Measurements from ENCODE around the gene CMTM8. TPM values are rescaled to one million over a fixed set of nuclear protein-coding genes. Genes with fewer than 3 reads are reported as not detected.
"Not testable (repeated sequence)": the region's sequence is repeated elsewhere in the genome, so short reads cannot be mapped to it uniquely, and the experiment has no call there.

Gene CMTM8
- 1 to 10 TPM in 1 of 4 donors, under 1 TPM in 2, not detected in 1; 0.49 to 4.4 (median 0.81) TPM for total RNA-seq
- 1 to 10 TPM; 4.2 to 7.9 (median 4.4) TPM for polyA plus RNA-seq

- H3K27ac ChIP-seq, result peak within 1 kb of the TSS; percentile 18 to 51 (median 30)
- 0 to 1% methylated on average over 96 of the region's 96 CpGs for WGBS, 2 donors
- intact Hi-C loops (cut with DNase I), result no loop called here
- DNase-seq, result no peak
- peaks cover 0 to 18% (median 13%) of the 10 kb centered on the region in 4 donors for H3K4me1 ChIP-seq
- TF ChIP-seq EP300 (IDR thresholded peaks at IDR 0.05) (no peak), POLR2AphosphoS5 (IDR thresholded peaks at IDR 0.05) (no peak), POLR2A (IDR thresholded peaks at IDR 0.05) (peak in 1 of 2 donors; percentile 8)
- TF ChIP-seq, protein P1, sequence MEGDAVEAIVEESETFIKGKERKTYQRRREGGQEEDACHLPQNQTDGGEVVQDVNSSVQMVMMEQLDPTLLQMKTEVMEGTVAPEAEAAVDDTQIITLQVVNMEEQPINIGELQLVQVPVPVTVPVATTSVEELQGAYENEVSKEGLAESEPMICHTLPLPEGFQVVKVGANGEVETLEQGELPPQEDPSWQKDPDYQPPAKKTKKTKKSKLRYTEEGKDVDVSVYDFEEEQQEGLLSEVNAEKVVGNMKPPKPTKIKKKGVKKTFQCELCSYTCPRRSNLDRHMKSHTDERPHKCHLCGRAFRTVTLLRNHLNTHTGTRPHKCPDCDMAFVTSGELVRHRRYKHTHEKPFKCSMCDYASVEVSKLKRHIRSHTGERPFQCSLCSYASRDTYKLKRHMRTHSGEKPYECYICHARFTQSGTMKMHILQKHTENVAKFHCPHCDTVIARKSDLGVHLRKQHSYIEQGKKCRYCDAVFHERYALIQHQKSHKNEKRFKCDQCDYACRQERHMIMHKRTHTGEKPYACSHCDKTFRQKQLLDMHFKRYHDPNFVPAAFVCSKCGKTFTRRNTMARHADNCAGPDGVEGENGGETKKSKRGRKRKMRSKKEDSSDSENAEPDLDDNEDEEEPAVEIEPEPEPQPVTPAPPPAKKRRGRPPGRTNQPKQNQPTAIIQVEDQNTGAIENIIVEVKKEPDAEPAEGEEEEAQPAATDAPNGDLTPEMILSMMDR (IDR thresholded peaks at IDR 0.05), result no peak
- H3K27me3 ChIP-seq, result peaks cover 0 to 32% (median 10%) of the 10 kb centered on the region in 3 donors
- H3K4me3 ChIP-seq, result peak within 1 kb of the TSS; percentile 32 to 59 (median 52)
- no peaks in the 10 kb centered on the region for H3K36me3 ChIP-seq
- no peaks in the 10 kb centered on the region for H3K9me3 ChIP-seq
Measured at GRCh38 chr3:32238453-32239306, at the start of gene CMTM8. Gene CMTM8, plus strand, starts transcription at chr3:32238680. Its CDS starts 293 bp downstream, at chr3:32238973.

DNA sequence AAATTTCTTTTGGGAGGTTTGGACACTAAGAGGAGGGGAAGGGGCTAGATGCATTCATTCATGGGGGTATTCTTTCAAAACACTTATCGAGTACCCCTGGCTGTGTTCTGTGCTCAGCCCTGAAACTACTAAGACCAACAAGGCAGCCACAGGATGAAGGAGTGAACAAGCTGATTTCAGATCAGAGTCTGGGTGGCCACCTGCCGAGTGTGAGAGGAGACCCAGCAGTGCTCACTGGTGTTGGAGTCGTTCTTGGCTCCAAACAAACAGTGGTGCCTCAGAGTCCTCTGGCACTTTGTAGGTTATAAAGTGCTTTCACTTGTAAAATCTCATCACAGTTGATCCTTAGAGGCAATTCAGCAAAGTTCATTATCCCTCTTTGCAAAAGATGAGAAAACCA lies 48.8 kb upstream of the CMTM8 start:
- DNase-seq, result no peak
- WGBS, 2 donors, result 68 to 78% methylated on average over 3 of the region's 3 CpGs
- no peaks in the 10 kb centered on the region for H3K4me1 ChIP-seq
- H3K4me3 ChIP-seq, result no peak overlapping the region
- intact Hi-C loops (cut with DNase I), result no loop called here
- no peaks in the 10 kb centered on the region for H3K36me3 ChIP-seq
- H3K27ac ChIP-seq, result no peak overlapping the region
- no peaks in the 10 kb centered on the region for H3K27me3 ChIP-seq
- TF ChIP-seq EP300 (IDR thresholded peaks at IDR 0.05) (no peak), POLR2AphosphoS5 (IDR thresholded peaks at IDR 0.05) (no peak), POLR2A (IDR thresholded peaks at IDR 0.05) (no peak)
- TF ChIP-seq, protein P1 (IDR thresholded peaks at IDR 0.05), result no peak
- no peaks in the 10 kb centered on the region for H3K9me3 ChIP-seq

DNA sequence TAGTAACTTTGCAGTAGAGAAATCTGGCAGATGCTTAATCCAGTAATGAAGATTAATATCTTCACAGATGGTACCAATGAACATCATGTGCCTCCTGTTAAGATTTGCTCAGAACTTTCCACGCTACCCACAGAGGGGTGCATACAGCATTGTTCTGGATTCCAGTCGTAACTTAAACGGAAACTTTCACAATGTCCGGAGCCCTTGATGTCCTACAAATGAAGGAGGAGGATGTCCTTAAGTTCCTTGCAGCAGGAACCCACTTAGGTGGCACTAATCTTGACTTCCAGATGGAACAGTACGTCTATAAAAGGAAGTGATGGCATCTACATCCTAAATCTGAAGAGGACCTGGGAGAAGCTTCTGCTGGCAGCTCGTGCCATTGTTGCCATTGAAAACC lies 47.9 kb upstream of the CMTM8 start:
- H3K9me3 ChIP-seq; H3K27ac ChIP-seq; intact Hi-C loops (cut with DNase I); H3K4me1 ChIP-seq; H3K27me3 ChIP-seq; DNase-seq; H3K36me3 ChIP-seq; H3K4me3 ChIP-seq: not testable (repeated sequence)
- WGBS, 2 donors, result 88 to 89% methylated on average over 6 of the region's 6 CpGs

DNA sequence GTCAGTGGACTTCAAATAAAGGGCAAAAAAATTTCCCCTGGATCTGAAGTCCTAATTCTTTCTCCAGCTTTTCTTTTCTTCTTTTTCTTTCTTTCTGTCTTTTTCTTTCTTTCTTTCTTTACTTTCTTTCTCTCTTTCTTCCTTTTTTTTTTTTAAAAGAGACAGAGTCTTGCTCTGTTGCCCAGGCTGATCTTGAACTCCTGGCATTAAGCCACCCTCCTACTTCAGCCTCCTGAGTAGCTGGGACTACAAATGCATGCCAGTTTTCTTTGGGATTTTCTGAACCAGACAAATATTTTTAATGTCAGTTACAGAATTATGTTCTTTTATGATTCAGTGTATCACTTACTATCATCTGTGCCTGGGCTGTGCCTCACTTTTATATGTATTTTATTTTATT lies 45.4 kb upstream of the CMTM8 start:
- intact Hi-C loops (cut with DNase I), result no loop called here
- Histone ChIP-seq H3K9me3 (no peaks in the 10 kb centered on the region), H3K36me3 (no peaks in the 10 kb centered on the region), H3K4me1 (no peaks in the 10 kb centered on the region), H3K4me3 (no peak overlapping the region), H3K27ac (no peak overlapping the region), H3K27me3 (no peaks in the 10 kb centered on the region)
- TF ChIP-seq POLR2A (IDR thresholded peaks at IDR 0.05) (no peak), POLR2AphosphoS5 (IDR thresholded peaks at IDR 0.05) (no peak), EP300 (IDR thresholded peaks at IDR 0.05) (no peak)
- TF ChIP-seq, protein P1 (IDR thresholded peaks at IDR 0.05), result no peak
- DNase-seq, result no peak

DNA sequence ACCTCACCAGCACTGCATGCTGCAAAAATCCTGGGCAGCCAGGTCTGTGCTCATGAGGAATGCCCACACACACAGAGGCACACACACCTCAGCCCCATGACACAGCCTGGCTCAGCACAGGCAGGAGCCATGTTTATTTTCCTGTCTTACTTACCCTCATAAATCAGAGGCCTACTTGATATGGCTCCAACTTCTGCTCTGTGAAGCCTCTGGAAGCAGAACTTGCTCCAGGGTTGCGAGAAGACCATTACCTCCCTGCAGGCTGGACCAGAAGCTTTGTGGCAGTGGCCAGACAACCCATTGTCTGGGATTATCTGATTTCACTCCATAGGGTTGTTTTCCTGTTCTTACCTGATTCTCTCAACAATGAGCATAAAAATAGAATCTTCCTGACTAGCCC lies 43.8 kb upstream of the CMTM8 start:
- H3K36me3 ChIP-seq, result no peaks in the 10 kb centered on the region
- H3K27me3 ChIP-seq, result no peaks in the 10 kb centered on the region
- H3K27ac ChIP-seq, result no peak overlapping the region
- no peak for DNase-seq
- no peaks in the 10 kb centered on the region for H3K4me1 ChIP-seq
- 89 to 92% methylated on average over 1 of the region's 1 CpG for WGBS, 2 donors
- no peaks in the 10 kb centered on the region for H3K9me3 ChIP-seq
- TF ChIP-seq, protein P1 (IDR thresholded peaks at IDR 0.05), result no peak
- TF ChIP-seq POLR2AphosphoS5 (IDR thresholded peaks at IDR 0.05) (no peak), POLR2A (IDR thresholded peaks at IDR 0.05) (no peak), EP300 (IDR thresholded peaks at IDR 0.05) (no peak)
- no peak overlapping the region for H3K4me3 ChIP-seq
- intact Hi-C loops (cut with DNase I), result no loop called here

Data from sigmoid colon (tissue), 7 donors.